A673 (cell line): ENCODE data around the gene ABHD8. TPM values are rescaled to one million over a fixed set of nuclear protein-coding genes. Genes with fewer than 3 reads are reported as not detected.

Source experiments
- BruUV-seq: library from RNA; stranded (reverse); fragments of 400-500 nt; replicated peaks from 2 replicates; lab custom pipeline; 2021; lab: Mats Ljungman, UMichigan
- CTCF ChIA-PET: fragments of 300-600 bp; sonication (Branson Sonifier 250); formaldehyde crosslinking; loops from one replicate; lab custom pipeline; 2022; ENCODE audit warnings: antibody characterized with exemption; lab: Charles Lee
- POLR2A ChIA-PET: fragments of 300-600 bp; sonication (Branson Sonifier 250); formaldehyde crosslinking; loops from one replicate; lab custom pipeline; 2022; ENCODE audit warnings: antibody characterized with exemption; ENCODE audit not compliant: low non-redundant PET; lab: Charles Lee
- DNase-seq: peaks from one replicate; pipeline ENCODE4 v3.0.0-alpha.2; 2015; ENCODE audit warnings: low spot score
- H3K27ac ChIP-seq: fragments of 200-600 bp; sonication (generic); 2 replicates; pipeline ENCODE4 v1.5.1; 2016; ENCODE audit warnings: mixed run types, low read depth, mild to moderate bottlenecking, mixed read lengths, antibody characterized with exemption, low read length; ENCODE audit not compliant: poor library complexity, severe bottlenecking
- H3K27me3 ChIP-seq: fragments of 200-600 bp; sonication (generic); replicated peaks from 2 replicates; pipeline ENCODE4 v1.6.1; 2017; ENCODE audit warnings: mixed run types, low read depth, mild to moderate bottlenecking, mixed read lengths, antibody characterized with exemption, low read length; ENCODE audit not compliant: insufficient read depth, poor library complexity
- H3K36me3 ChIP-seq: fragments of 200-600 bp; sonication (generic); 2 replicates; pipeline ENCODE4 v1.6.1; 2016; ENCODE audit warnings: mixed run types, mild to moderate bottlenecking, mixed read lengths, antibody characterized with exemption, low read length; ENCODE audit not compliant: insufficient read depth, poor library complexity, severe bottlenecking
- H3K4me1 ChIP-seq: fragments of 200-600 bp; sonication (generic); 2 replicates; pipeline ENCODE4 v1.6.1; 2017; ENCODE audit warnings: mixed run types, mild to moderate bottlenecking, mixed read lengths, antibody characterized with exemption, low read length; ENCODE audit not compliant: insufficient read depth, poor library complexity, severe bottlenecking
- H3K4me3 ChIP-seq: fragments of 200-600 bp; sonication (generic); 2 replicates; pipeline ENCODE4 v1.5.1; 2016; ENCODE audit warnings: low read depth, mixed run types, mild to moderate bottlenecking, mixed read lengths, low read length; ENCODE audit not compliant: poor library complexity, severe bottlenecking
- H3K9me3 ChIP-seq: fragments of 200-600 bp; sonication (generic); 2 replicates; pipeline ENCODE4 v1.6.1; 2016; ENCODE audit warnings: mixed run types, low read depth, mild to moderate bottlenecking, mixed read lengths, antibody characterized with exemption, low read length; ENCODE audit not compliant: poor library complexity, severe bottlenecking
- CTCF ChIP-seq: fragments of 300-800, 200-600 bp; sonication (generic); conservative IDR thresholded peaks from 2 replicates; pipeline ENCODE4 v1.5.1; 2017; ENCODE audit warnings: low read depth, mild to moderate bottlenecking, antibody characterized with exemption, low read length, moderate library complexity, mixed read lengths
- EZH2 ChIP-seq: fragments of 200-600 bp; sonication (generic); IDR thresholded peaks from 2 replicates; pipeline ENCODE4 v1.6.1; 2017; ENCODE audit warnings: borderline replicate concordance, low read depth, mild to moderate bottlenecking, mixed read lengths, antibody characterized with exemption, low read length; ENCODE audit not compliant: poor library complexity, severe bottlenecking
- intact Hi-C: fragments of 100-400 bp; cut with micrococcal nuclease; formaldehyde crosslinking; loops from one replicate; pipeline ENCODE4 v1.10.0; 2022; ENCODE audit not compliant: unreplicated experiment
- total RNA-seq: library from RNA; stranded (reverse); gene quantifications from 2 replicates; pipeline ENCODE4 v1.2.3, GENCODE V29; 2021

The ABHD8 gene
- total RNA-seq, 1 experiment from 2014 or later, result 11.0 TPM

GRCh38 chr19:17249887-17250548 is 53.2 kb downstream of the ABHD8 start:
- Histone ChIP-seq H3K27ac (no peak overlapping the region), H3K36me3 (no peaks in the 10 kb centered on the region), H3K4me3 (no peak overlapping the region), H3K9me3 (no peaks in the 10 kb centered on the region), H3K27me3 (no peaks in the 10 kb centered on the region), H3K4me1 (peaks cover 12% of the 10 kb centered on the region)
- BruUV-seq, result no TSS peak
- intact Hi-C loops, result no loop called here
- POLR2A ChIA-PET, result no interaction called here
- no peak for DNase-seq
- TF ChIP-seq CTCF (no peak), EZH2 (no peak)
- CTCF ChIA-PET, result interaction anchor here (0.6 kb wide), 2 partner anchors 193 to 528 kb away, joined by 3 to 4 read pairs; no protein-coding TSS in a partner anchor

GRCh38 chr19:17248011-17248776 is 55.0 kb downstream of the ABHD8 start:
- Histone ChIP-seq H3K36me3 (no peaks in the 10 kb centered on the region), H3K27ac (no peak overlapping the region), H3K9me3 (no peaks in the 10 kb centered on the region), H3K4me3 (no peak overlapping the region), H3K4me1 (peaks cover 12% of the 10 kb centered on the region), H3K27me3 (no peaks in the 10 kb centered on the region)
- CTCF ChIA-PET, result no interaction called here
- BruUV-seq, result no TSS peak
- TF ChIP-seq CTCF (no peak), EZH2 (no peak)
- intact Hi-C loops, result no loop called here
- DNase-seq, result no peak
- POLR2A ChIA-PET, result no interaction called here

- Histone ChIP-seq H3K27me3 (no peaks in the 10 kb centered on the region), H3K27ac (peak overlapping the region; percentile 65), H3K9me3 (no peaks in the 10 kb centered on the region), H3K4me1 (peaks cover 12% of the 10 kb centered on the region), H3K4me3 (peak overlapping the region; percentile 66), H3K36me3 (no peaks in the 10 kb centered on the region)
- TF ChIP-seq CTCF (no peak), EZH2 (no peak)
- DNase-seq, result peak; percentile 49
- ChIA-PET POLR2A (no interaction called here), CTCF (no interaction called here)
- intact Hi-C loops, result no loop called here
- BruUV-seq, result no TSS peak
Measured at GRCh38 chr19:17246681-17247425, 56.4 kb downstream of the ABHD8 start.
